GM12878 (cell line): ENCODE data around the gene SNX10. TPM values are rescaled to one million over a fixed set of nuclear protein-coding genes. Genes with fewer than 3 reads are reported as not detected.

Experiments used
- BCL11A ChIP-seq: IDR thresholded peaks from 2 replicates; pipeline ENCODE4 v1.6.1; 2011; ENCODE audit warnings: low read depth, low read length
- BHLHE40 ChIP-seq, 2 experiments: fragments of 450-650 bp in 1 of 2; IDR thresholded peaks; 2 replicates each; pipeline ENCODE4 v1.6.1; 2011 to 2017; ENCODE audit warnings: low read depth in 2 of 2, borderline replicate concordance in 1 of 2, improper control_type of control experiment in 1 of 2, low read length in 1 of 2, mild to moderate bottlenecking in 1 of 2
- E4F1 ChIP-seq: fragments of 450-650 bp; IDR thresholded peaks from 2 replicates; pipeline ENCODE4 v1.6.1; 2018; ENCODE audit warnings: borderline replicate concordance, mild to moderate bottlenecking; ENCODE audit not compliant: partially characterized antibody
- EGR1 ChIP-seq, 2 experiments: IDR thresholded peaks; 1 replicate in 1 of 2; 2 replicates in 1 of 2; pipeline ENCODE4 v1.6.1; 2011 to 2012; ENCODE audit warnings: low read depth in 2 of 2, low read length in 2 of 2, borderline replicate concordance in 1 of 2, mild to moderate bottlenecking in 1 of 2, moderate library complexity in 1 of 2
- ELK1 ChIP-seq: IDR thresholded peaks from 2 replicates; pipeline ENCODE4 v1.6.1; 2012; ENCODE audit warnings: low read depth, low read length, improper control_type of control experiment
- IKZF1 ChIP-seq: fragments of 450-650 bp; conservative IDR thresholded peaks from 2 replicates; pipeline ENCODE4 v1.6.1; 2017; ENCODE audit warnings: antibody characterized with exemption, mild to moderate bottlenecking
- NR2C1 ChIP-seq: fragments of 450-650 bp; IDR thresholded peaks from 2 replicates; pipeline ENCODE4 v1.6.1; 2017; ENCODE audit warnings: antibody characterized with exemption, mild to moderate bottlenecking, moderate library complexity
- NR2C2 ChIP-seq: IDR thresholded peaks from 2 replicates; pipeline ENCODE4 v1.6.1; 2011; ENCODE audit warnings: borderline replicate concordance, low read depth; ENCODE audit not compliant: control insufficient read depth, insufficient read length
- PAX5 ChIP-seq: IDR thresholded peaks from 2 replicates; pipeline ENCODE4 v1.6.1; 2011; ENCODE audit warnings: low read depth, low read length, borderline replicate concordance
- POLR2AphosphoS5 ChIP-seq: IDR thresholded peaks from 2 replicates; pipeline ENCODE4 v1.6.1; 2011; ENCODE audit warnings: mild to moderate bottlenecking, low read length, inconsistent platforms
- POU2F2 ChIP-seq: IDR thresholded peaks from 3 replicates; pipeline ENCODE4 v1.6.1; 2011; ENCODE audit warnings: low read depth, mild to moderate bottlenecking, low read length, borderline replicate concordance
- RBBP5 ChIP-seq: fragments of 200-600 bp; sonication (generic); conservative IDR thresholded peaks from 2 replicates; pipeline ENCODE4 v1.6.1; 2016
- RUNX3 ChIP-seq: IDR thresholded peaks from 2 replicates; pipeline ENCODE4 v1.6.1; 2012; ENCODE audit warnings: low read length, inconsistent platforms
- SIX5 ChIP-seq: IDR thresholded peaks from 2 replicates; pipeline ENCODE4 v1.6.1; 2011; ENCODE audit warnings: mild to moderate bottlenecking, low read depth, low read length, moderate library complexity; ENCODE audit not compliant: severe bottlenecking
- TARDBP ChIP-seq: IDR thresholded peaks from 2 replicates; pipeline ENCODE4 v1.6.1; 2016; ENCODE audit warnings: borderline replicate concordance
- YY1 ChIP-seq: IDR thresholded peaks from 2 replicates; pipeline ENCODE4 v1.6.1; 2011; ENCODE audit warnings: low read depth, mild to moderate bottlenecking, low read length
- ZBED1 ChIP-seq: IDR thresholded peaks from 2 replicates; pipeline ENCODE4 v1.6.1; 2016; ENCODE audit warnings: borderline replicate concordance
- ZNF24 ChIP-seq: fragments of 450-650 bp; IDR thresholded peaks from 2 replicates; pipeline ENCODE4 v1.6.1; 2017; ENCODE audit warnings: antibody characterized with exemption, mild to moderate bottlenecking
- polyA plus RNA-seq, 11 experiments: library from polyadenylated mRNA; depleted of rRNA in 4 of 11; unstranded in 6 of 11; stranded (reverse) in 5 of 11; fragments of >200 nt; fragmentation: Nextera tagmentation in 4 of 11; fragmentation: Illumina TruSeq in 1 of 11; extraction: Ambion mirVana in 4 of 11; extraction: Trizol in 1 of 11; gene quantifications; 1 replicate in 1 of 11; 2 replicates in 10 of 11; pipeline versions ENCODE4 v1.2.1 to v1.2.3, GENCODE V29; 2011 to 2016; ENCODE audit warnings: inconsistent platforms in 2 of 11, missing spikeins in 2 of 11, low read depth in 1 of 11
- total RNA-seq, 4 experiments: library from RNA; depleted of rRNA in 3 of 4; stranded (reverse); fragments of >200 nt in 3 of 4; fragmentation: Illumina TruSeq in 1 of 4; extraction: Trizol in 1 of 4; gene quantifications; 2 replicates each; pipeline versions ENCODE4 v1.2.1 to v1.2.3, GENCODE V29; 2013 to 2021
- TF ChIP-seq, protein P1 (sequence below): fragments of 450-650 bp; IDR thresholded peaks from 2 replicates; pipeline ENCODE4 v1.6.1; 2017; ENCODE audit warnings: mild to moderate bottlenecking
- TF ChIP-seq, protein P2 (sequence below): IDR thresholded peaks from 2 replicates; pipeline ENCODE4 v1.6.1; 2011; ENCODE audit warnings: mild to moderate bottlenecking, low read depth, low read length, moderate library complexity; ENCODE audit not compliant: insufficient replicate concordance
- TF ChIP-seq, protein P3 (sequence below): fragments of 450-650 bp; IDR thresholded peaks from 2 replicates; pipeline ENCODE4 v1.6.1; 2017; ENCODE audit warnings: mild to moderate bottlenecking, low read depth, inconsistent platforms; ENCODE audit not compliant: poor library complexity, severe bottlenecking

SNX10 gene
- total and polyA plus RNA-seq, 10 of the 15 experiments (the other 5 are each of a cell fraction or from before 2014, with no cell fraction given) = 22.0 to 56.2 (median 30.1) TPM

- peak in 1 of 2 experiments; percentile 78; a peak in 2 of 3 replicates for TF ChIP-seq EGR1 (IDR thresholded peaks at IDR 0.05; ENCODE audit: borderline replicate concordance in 1 of 2, low read depth in 2 of 2, low read length in 2 of 2)
- no peak for TF ChIP-seq TARDBP
- TF ChIP-seq NR2C2 = no peak
- TF ChIP-seq YY1 = 0 out of 2 replicates have a peak, but pooled peaks have one; percentile 22
- TF ChIP-seq ZBED1 = no peak
- TF ChIP-seq, protein P1, sequence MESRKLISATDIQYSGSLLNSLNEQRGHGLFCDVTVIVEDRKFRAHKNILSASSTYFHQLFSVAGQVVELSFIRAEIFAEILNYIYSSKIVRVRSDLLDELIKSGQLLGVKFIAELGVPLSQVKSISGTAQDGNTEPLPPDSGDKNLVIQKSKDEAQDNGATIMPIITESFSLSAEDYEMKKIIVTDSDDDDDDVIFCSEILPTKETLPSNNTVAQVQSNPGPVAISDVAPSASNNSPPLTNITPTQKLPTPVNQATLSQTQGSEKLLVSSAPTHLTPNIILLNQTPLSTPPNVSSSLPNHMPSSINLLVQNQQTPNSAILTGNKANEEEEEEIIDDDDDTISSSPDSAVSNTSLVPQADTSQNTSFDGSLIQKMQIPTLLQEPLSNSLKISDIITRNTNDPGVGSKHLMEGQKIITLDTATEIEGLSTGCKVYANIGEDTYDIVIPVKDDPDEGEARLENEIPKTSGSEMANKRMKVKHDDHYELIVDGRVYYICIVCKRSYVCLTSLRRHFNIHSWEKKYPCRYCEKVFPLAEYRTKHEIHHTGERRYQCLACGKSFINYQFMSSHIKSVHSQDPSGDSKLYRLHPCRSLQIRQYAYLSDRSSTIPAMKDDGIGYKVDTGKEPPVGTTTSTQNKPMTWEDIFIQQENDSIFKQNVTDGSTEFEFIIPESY = no peak
- TF ChIP-seq BHLHE40 (IDR thresholded peaks at IDR 0.05; ENCODE audit: borderline replicate concordance in 1 of 2, low read depth in 2 of 2, low read length in 1 of 2) = no peak
- TF ChIP-seq PAX5 = 0 out of 2 replicates have a peak, but pooled peaks have one; percentile 5
- no peak for TF ChIP-seq POU2F2
- TF ChIP-seq SIX5 = no peak
- no peak for TF ChIP-seq BCL11A
- no peak for TF ChIP-seq IKZF1
- TF ChIP-seq, protein P2, sequence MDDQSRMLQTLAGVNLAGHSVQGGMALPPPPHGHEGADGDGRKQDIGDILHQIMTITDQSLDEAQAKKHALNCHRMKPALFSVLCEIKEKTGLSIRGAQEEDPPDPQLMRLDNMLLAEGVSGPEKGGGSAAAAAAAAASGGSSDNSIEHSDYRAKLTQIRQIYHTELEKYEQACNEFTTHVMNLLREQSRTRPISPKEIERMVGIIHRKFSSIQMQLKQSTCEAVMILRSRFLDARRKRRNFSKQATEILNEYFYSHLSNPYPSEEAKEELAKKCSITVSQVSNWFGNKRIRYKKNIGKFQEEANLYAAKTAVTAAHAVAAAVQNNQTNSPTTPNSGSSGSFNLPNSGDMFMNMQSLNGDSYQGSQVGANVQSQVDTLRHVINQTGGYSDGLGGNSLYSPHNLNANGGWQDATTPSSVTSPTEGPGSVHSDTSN = no peak
- TF ChIP-seq RBBP5 = no peak
- peak; percentile 39; the same call in 1 of the 2 replicates for TF ChIP-seq ZNF24
- TF ChIP-seq, protein P3, sequence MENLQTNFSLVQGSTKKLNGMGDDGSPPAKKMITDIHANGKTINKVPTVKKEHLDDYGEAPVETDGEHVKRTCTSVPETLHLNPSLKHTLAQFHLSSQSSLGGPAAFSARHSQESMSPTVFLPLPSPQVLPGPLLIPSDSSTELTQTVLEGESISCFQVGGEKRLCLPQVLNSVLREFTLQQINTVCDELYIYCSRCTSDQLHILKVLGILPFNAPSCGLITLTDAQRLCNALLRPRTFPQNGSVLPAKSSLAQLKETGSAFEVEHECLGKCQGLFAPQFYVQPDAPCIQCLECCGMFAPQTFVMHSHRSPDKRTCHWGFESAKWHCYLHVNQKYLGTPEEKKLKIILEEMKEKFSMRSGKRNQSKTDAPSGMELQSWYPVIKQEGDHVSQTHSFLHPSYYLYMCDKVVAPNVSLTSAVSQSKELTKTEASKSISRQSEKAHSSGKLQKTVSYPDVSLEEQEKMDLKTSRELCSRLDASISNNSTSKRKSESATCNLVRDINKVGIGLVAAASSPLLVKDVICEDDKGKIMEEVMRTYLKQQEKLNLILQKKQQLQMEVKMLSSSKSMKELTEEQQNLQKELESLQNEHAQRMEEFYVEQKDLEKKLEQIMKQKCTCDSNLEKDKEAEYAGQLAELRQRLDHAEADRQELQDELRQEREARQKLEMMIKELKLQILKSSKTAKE = no peak
- no peak for TF ChIP-seq ELK1
- no peak for TF ChIP-seq E4F1
- TF ChIP-seq POLR2AphosphoS5 = 0 out of 2 replicates have a peak, but pooled peaks have one; percentile 16
- 0 out of 2 replicates have a peak, but pooled peaks have one; percentile 24 for TF ChIP-seq NR2C1
- no peak for TF ChIP-seq RUNX3
Observed at GRCh38 chr7:26398427-26398755, 106.7 kb downstream of the SNX10 start (continued).
